GM11168 (cell line): ENCODE results near the gene DRD3.

ENCODE experiments used
- in situ Hi-C: fragments of 300-500 bp; cut with MboI; formaldehyde crosslinking; loops from one replicate; pipeline ENCODE4 v1.12.0; 2022; ENCODE audit warnings: low sequenced_read_pairs; ENCODE audit not compliant: unreplicated experiment

Gene DRD3

DNA sequence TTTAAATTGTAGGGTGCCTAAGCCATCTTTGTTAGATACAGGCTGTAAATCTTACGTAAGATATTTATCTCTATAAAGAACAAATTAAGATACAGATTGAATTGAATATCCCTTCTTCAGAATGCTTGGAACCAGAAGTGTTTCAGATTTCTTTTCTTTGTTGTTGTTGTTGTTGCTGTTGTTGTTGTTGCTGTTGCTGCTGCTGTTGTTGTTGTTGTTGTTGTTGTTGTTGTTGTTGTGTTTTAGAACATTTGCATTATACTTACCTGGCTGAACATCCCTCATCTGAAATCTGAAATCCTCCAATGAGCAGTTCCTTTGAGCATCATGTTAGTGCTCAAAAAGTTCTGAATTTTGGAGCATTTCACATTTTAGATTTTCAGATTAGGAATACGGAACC is 95.7 kb downstream of the DRD3 start:
- in situ Hi-C loops: no loop called here

- in situ Hi-C loops: no loop called here
Observed at GRCh38 chr3:114081037-114081436, 97.8 kb downstream of the DRD3 start.

- in situ Hi-C loops: no loop called here
Observed at GRCh38 chr3:114080201-114080600, 98.7 kb downstream of the DRD3 start.

DNA sequence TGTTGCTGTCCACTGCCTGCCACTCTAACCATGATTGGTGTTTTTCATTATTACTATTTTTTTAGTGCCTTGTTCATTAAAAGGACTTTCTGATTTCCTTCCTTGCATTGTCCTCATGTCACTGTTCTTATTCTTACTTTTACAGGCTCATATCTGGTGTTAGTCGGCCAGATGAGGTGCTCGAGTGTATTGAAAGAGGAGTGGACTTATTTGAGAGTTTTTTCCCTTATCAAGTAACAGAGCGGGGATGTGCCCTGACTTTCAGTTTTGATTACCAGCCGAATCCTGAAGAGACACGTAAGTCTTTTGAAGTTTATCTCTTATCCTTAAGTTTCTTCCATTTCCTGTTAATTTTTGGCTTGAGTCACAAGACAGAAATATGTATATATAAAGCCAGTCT is 99.1 kb downstream of the DRD3 start:
- in situ Hi-C loops: no loop called here

DNA sequence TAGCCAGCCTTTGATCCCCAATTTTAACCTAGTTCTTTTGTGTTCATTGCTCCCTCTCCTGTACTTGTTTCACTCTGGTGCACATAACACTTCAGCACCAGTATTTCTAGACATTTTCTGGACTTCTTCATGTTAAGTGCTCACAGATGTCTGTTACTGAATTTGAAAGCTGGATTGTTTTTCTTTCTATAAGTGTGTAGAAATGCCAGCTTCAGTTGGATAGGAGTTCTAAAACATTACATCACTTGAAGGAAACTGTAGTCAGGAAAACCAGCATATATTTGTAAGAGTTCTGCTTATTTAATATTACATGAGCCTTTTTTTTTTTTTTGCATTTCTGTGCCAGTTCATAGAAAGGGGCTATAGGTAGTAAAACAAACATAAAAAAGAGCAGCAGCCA is 100.7 kb downstream of the DRD3 start:
- in situ Hi-C loops: no loop called here
